Breast epithelium (tissue), 3 donors: ENCODE measurements around the gene GPR142.

Experiments
- POLR2A ChIP-seq: fragments of 450-650 bp; IDR thresholded peaks from one replicate; pipeline ENCODE4 v1.6.1; 2016; ENCODE audit warnings: antibody characterized with exemption, mild to moderate bottlenecking, moderate library complexity
- POLR2AphosphoS5 ChIP-seq, 3 donors: sonication (generic); formaldehyde crosslinking; IDR thresholded peaks; one replicate each; pipeline ENCODE4 v1.6.1; 2017; ENCODE audit warnings: antibody characterized with exemption in 3 of 3
- TF ChIP-seq, protein P1 (sequence below), 3 donors: fragments of 450-650 bp; IDR thresholded peaks; one replicate each; pipeline ENCODE4 v1.5.1; 2016 to 2017; ENCODE audit warnings: antibody characterized with exemption in 3 of 3, mild to moderate bottlenecking in 3 of 3, moderate library complexity in 3 of 3

DNA sequence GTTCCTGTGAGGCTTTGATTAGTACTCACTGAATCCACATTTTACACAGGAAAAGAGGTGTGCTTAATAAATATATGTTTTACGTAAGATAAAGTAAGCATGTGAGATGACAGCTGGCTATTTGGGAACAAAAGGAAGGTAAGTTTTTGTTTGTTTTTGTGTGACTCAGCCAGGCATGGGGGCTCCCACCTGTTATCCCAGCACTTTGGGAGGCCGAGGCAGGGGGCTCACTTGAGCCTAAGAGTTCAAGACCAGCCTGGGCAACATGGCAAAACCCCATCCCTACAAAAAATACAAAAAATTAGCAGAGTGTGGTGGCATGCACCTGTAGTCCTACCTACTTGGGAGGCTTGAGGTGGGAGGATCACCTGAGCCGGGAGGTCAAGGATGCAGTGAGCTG lies 17.9 kb downstream of the GPR142 start:
- TF ChIP-seq, protein P1, sequence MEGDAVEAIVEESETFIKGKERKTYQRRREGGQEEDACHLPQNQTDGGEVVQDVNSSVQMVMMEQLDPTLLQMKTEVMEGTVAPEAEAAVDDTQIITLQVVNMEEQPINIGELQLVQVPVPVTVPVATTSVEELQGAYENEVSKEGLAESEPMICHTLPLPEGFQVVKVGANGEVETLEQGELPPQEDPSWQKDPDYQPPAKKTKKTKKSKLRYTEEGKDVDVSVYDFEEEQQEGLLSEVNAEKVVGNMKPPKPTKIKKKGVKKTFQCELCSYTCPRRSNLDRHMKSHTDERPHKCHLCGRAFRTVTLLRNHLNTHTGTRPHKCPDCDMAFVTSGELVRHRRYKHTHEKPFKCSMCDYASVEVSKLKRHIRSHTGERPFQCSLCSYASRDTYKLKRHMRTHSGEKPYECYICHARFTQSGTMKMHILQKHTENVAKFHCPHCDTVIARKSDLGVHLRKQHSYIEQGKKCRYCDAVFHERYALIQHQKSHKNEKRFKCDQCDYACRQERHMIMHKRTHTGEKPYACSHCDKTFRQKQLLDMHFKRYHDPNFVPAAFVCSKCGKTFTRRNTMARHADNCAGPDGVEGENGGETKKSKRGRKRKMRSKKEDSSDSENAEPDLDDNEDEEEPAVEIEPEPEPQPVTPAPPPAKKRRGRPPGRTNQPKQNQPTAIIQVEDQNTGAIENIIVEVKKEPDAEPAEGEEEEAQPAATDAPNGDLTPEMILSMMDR (IDR thresholded peaks at IDR 0.05): no peak
- TF ChIP-seq POLR2AphosphoS5 (IDR thresholded peaks at IDR 0.05) (no peak), POLR2A (no peak)
